OCI-LY3 (cell line): Measurements from ENCODE around the gene HSPD1.

Experiments used
- CTCF ChIP-seq: fragments of 200-600, 300-600 bp; sonication (generic); IDR thresholded peaks from 2 replicates; pipeline ENCODE4 v1.5.1; 2014; ENCODE audit warnings: antibody characterized with exemption, low read length, low read depth
- EZH2phosphoT487 ChIP-seq: fragments of 200-600 bp; shearing (Covaris generic); IDR thresholded peaks from 2 replicates; pipeline ENCODE4 v1.6.1; 2018; ENCODE audit warnings: antibody characterized with exemption, mixed run types, low read depth

DNA sequence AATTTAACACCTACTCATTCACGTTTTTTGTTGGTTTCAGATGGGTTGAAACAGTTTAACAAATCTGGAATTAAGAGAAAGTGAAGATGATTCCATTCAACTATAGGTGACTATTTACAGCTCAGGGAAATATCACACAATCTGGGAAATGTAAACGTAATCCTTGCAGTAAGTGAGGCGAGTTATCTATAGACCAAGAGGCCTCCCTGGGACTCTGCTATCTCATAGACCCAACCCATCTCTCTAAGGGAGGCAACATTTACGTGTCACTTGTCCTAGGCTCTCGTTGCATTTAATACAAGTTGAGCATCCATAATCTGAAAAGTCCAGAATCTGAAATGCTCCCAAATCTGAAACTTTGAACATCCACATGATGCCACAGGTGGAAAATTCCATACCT lies 14.3 kb upstream of the HSPD1 start:
- TF ChIP-seq CTCF (no peak), EZH2phosphoT487 (no peak)
